IMR-90 (cell line): Measurements from ENCODE around the gene PDCD6IP. TPM values are rescaled to one million over a fixed set of nuclear protein-coding genes. Genes with fewer than 3 reads are reported as not detected.
A peak's percentile ranks its signal among the peaks of the same experiment; 100 is the strongest.

Experiments used
- ATAC-seq: fragments of 200-7000 bp; cut with Tn5 transposase; 2 replicates; pipeline ENCODE4 v1.9.1; 2020; ENCODE audit warnings: low read depth, mild to moderate bottlenecking, moderate library complexity
- BruUV-seq: library from RNA; stranded (reverse); fragments of 400-500 nt; replicated peaks from 2 replicates; lab custom pipeline; 2021; lab: Mats Ljungman, UMichigan
- CTCF ChIA-PET: fragments of 300-600 bp; formaldehyde crosslinking; extraction: SDS; loops from one replicate; lab custom pipeline; 2021; ENCODE audit warnings: antibody characterized with exemption; lab: Yijun Ruan, JAX
- POLR2A ChIA-PET: fragments of 300-600 bp; sonication (Branson Sonifier 250); formaldehyde crosslinking; loops from one replicate; lab custom pipeline; 2022; ENCODE audit warnings: antibody characterized with exemption; ENCODE audit not compliant: unreplicated experiment; lab: Charles Lee
- DNase-seq: peaks from one replicate; pipeline ENCODE4 v3.0.0; 2013
- H2AFZ ChIP-seq: replicated peaks from 2 replicates; pipeline ENCODE3; 2013; ENCODE audit warnings: low read length, mild to moderate bottlenecking; ENCODE audit not compliant: poor library complexity
- H2AK5ac ChIP-seq: 2 replicates; pipeline ENCODE4 v1.6.1; 2013; ENCODE audit warnings: low read depth, low read length, inconsistent platforms
- H2AK9ac ChIP-seq: replicated peaks from 2 replicates; pipeline ENCODE3; 2013; ENCODE audit warnings: mild to moderate bottlenecking, low read depth, low read length, moderate library complexity; ENCODE audit not compliant: poor library complexity
- H2BK120ac ChIP-seq: 2 replicates; pipeline ENCODE4 v1.6.1; 2013; ENCODE audit warnings: low read depth, low read length, inconsistent platforms
- H2BK15ac ChIP-seq: 3 replicates; pipeline ENCODE4 v1.6.1; 2013; ENCODE audit warnings: low read depth, low read length, inconsistent platforms
- H2BK20ac ChIP-seq: 2 replicates; pipeline ENCODE4 v1.6.1; 2013; ENCODE audit warnings: low read depth, mild to moderate bottlenecking, inconsistent platforms, low read length, moderate library complexity
- H2BK5ac ChIP-seq: 2 replicates; pipeline ENCODE4 v1.6.1; 2013; ENCODE audit warnings: mild to moderate bottlenecking, low read depth, low read length, inconsistent platforms; ENCODE audit not compliant: poor library complexity, severe bottlenecking
- H3K14ac ChIP-seq: replicated peaks from 2 replicates; pipeline ENCODE4 v1.6.1; 2013; ENCODE audit warnings: low read depth, low read length, inconsistent platforms
- H3K18ac ChIP-seq: 2 replicates; pipeline ENCODE4 v1.6.1; 2013; ENCODE audit warnings: low read depth, low read length, control low read depth
- H3K23ac ChIP-seq: 2 replicates; pipeline ENCODE4 v1.6.1; 2013; ENCODE audit warnings: low read depth, low read length, inconsistent platforms
- H3K27ac ChIP-seq: 2 replicates; pipeline ENCODE4 v1.5.1; 2013; ENCODE audit warnings: mild to moderate bottlenecking, control low read depth, low read length; ENCODE audit not compliant: insufficient read depth
- H3K27me3 ChIP-seq: 2 replicates; pipeline ENCODE4 v1.6.1; 2013; ENCODE audit warnings: low read length; ENCODE audit not compliant: control insufficient read depth, insufficient read depth
- H3K36me3 ChIP-seq: 2 replicates; pipeline ENCODE4 v1.6.1; 2013; ENCODE audit warnings: low read length, mixed read lengths; ENCODE audit not compliant: control insufficient read depth, insufficient read depth
- H3K4ac ChIP-seq: 2 replicates; pipeline ENCODE4 v1.6.1; 2013; ENCODE audit warnings: low read depth, low read length, inconsistent platforms
- H3K4me1 ChIP-seq: 2 replicates; pipeline ENCODE4 v1.6.1; 2013; ENCODE audit warnings: low read length, mixed read lengths; ENCODE audit not compliant: control insufficient read depth, insufficient read depth
- H3K4me2 ChIP-seq: 2 replicates; pipeline ENCODE4 v1.6.1; 2013; ENCODE audit warnings: low read depth, mild to moderate bottlenecking, control low read depth, low read length, moderate library complexity
- H3K4me3 ChIP-seq: 2 replicates; pipeline ENCODE4 v1.5.1; 2013; ENCODE audit warnings: low read depth, mild to moderate bottlenecking, control low read depth, low read length, moderate library complexity; ENCODE audit not compliant: insufficient read depth
- H3K56ac ChIP-seq: 2 replicates; pipeline ENCODE4 v1.6.1; 2013; ENCODE audit warnings: low read length, inconsistent platforms; ENCODE audit not compliant: insufficient read depth; ENCODE audit errors: extremely low read depth
- H3K79me1 ChIP-seq, 2 experiments: 2 replicates each; pipeline ENCODE4 v1.6.1; 2013; ENCODE audit warnings: low read length in 2 of 2, inconsistent platforms in 1 of 2, low read depth in 1 of 2
- H3K9ac ChIP-seq: 2 replicates; pipeline ENCODE4 v1.6.1; 2013; ENCODE audit warnings: low read depth, low read length, control low read depth
- H3K9me1 ChIP-seq: 2 replicates; pipeline ENCODE4 v1.6.1; 2013; ENCODE audit warnings: low read length, inconsistent platforms; ENCODE audit not compliant: insufficient read depth
- H3K9me3 ChIP-seq: 2 replicates; pipeline ENCODE4 v1.6.1; 2013; ENCODE audit warnings: low read length; ENCODE audit not compliant: control insufficient read depth, insufficient read depth
- H4K20me1 ChIP-seq: 2 replicates; pipeline ENCODE4 v1.6.1; 2013; ENCODE audit warnings: low read length, inconsistent platforms; ENCODE audit not compliant: insufficient read depth
- H4K5ac ChIP-seq: 2 replicates; pipeline ENCODE4 v1.6.1; 2013; ENCODE audit warnings: mild to moderate bottlenecking, low read depth, low read length, control low read depth
- H4K8ac ChIP-seq, 2 experiments: 2 replicates each; pipeline ENCODE4 v1.6.1; 2013; ENCODE audit warnings: low read depth in 2 of 2, low read length in 2 of 2, control low read depth in 1 of 2, inconsistent platforms in 1 of 2
- H4K91ac ChIP-seq: 2 replicates; pipeline ENCODE4 v1.6.1; 2013; ENCODE audit warnings: low read depth, low read length, inconsistent platforms; ENCODE audit not compliant: insufficient read depth
- BHLHE40 ChIP-seq: fragments of 150-350 bp; IDR thresholded peaks from 2 replicates; pipeline ENCODE4 v1.6.1; 2016; ENCODE audit warnings: mild to moderate bottlenecking, low read depth, low read length
- CEBPB ChIP-seq: IDR thresholded peaks from 2 replicates; pipeline ENCODE4 v1.6.1; 2012; ENCODE audit warnings: low read depth, low read length, improper control_type of control experiment
- CHD1 ChIP-seq: IDR thresholded peaks from 2 replicates; pipeline ENCODE4 v1.6.1; 2012; ENCODE audit warnings: low read depth, low read length, improper control_type of control experiment
- FOS ChIP-seq: fragments of 150-350 bp; IDR thresholded peaks from 2 replicates; pipeline ENCODE4 v1.6.1; 2016; ENCODE audit warnings: low read depth, low read length
- NFE2L2 ChIP-seq: fragments of 150-350 bp; IDR thresholded peaks from 2 replicates; pipeline ENCODE4 v1.6.1; 2016; ENCODE audit warnings: low read depth, mild to moderate bottlenecking, low read length
- RFX5 ChIP-seq: IDR thresholded peaks from 2 replicates; pipeline ENCODE4 v1.8.0; 2012; ENCODE audit warnings: low read depth, mild to moderate bottlenecking, low read length, moderate library complexity
- WGBS, 2 experiments: methylation state at CpG; one replicate each; pipeline versions ENCODE4 v1.1.5 to v1.1.7; 2013; ENCODE audit warnings: missing lambda C conversion rate in 2 of 2; ENCODE audit not compliant: insufficient read length in 1 of 2; ENCODE audit errors: extremely low coverage in 2 of 2; 5-methylcytosine and 5-hydroxymethylcytosine counted together
- dilution Hi-C: fragments of 300-500 bp; cut with HindIII; formaldehyde crosslinking; loops from one replicate; pipeline ENCODE4 v1.14.3; 2018; ENCODE audit warnings: low sequenced_read_pairs; ENCODE audit not compliant: unreplicated experiment
- in situ Hi-C: fragments of 300-500 bp; cut with MboI; formaldehyde crosslinking; loops from 3 replicates; pipeline ENCODE4 v1.14.3; 2019; ENCODE audit warnings: low sequenced_read_pairs, inconsistent platforms, mixed read lengths
- intact Hi-C: fragments of 100-400 bp; cut with micrococcal nuclease; formaldehyde crosslinking; loops from 2 replicates; pipeline ENCODE4 v1.10.0; 2022
- polyA plus RNA-seq, 3 experiments: library from polyadenylated mRNA; depleted of rRNA; stranded (reverse); fragments of >200 nt; gene quantifications; 2 replicates each; pipeline ENCODE4 v1.2.3, GENCODE V29; 2012; ENCODE audit warnings: low replicate concordance in 1 of 3
- total RNA-seq: library from RNA; depleted of rRNA; stranded (reverse); fragments of >200 nt; gene quantifications from 2 replicates; pipeline ENCODE4 v1.2.3, GENCODE V29; 2012

PDCD6IP gene
- total and polyA plus RNA-seq, 2 of the 4 experiments (the other 2 are of a cell fraction) = 68.1 to 78.3 TPM

DNA sequence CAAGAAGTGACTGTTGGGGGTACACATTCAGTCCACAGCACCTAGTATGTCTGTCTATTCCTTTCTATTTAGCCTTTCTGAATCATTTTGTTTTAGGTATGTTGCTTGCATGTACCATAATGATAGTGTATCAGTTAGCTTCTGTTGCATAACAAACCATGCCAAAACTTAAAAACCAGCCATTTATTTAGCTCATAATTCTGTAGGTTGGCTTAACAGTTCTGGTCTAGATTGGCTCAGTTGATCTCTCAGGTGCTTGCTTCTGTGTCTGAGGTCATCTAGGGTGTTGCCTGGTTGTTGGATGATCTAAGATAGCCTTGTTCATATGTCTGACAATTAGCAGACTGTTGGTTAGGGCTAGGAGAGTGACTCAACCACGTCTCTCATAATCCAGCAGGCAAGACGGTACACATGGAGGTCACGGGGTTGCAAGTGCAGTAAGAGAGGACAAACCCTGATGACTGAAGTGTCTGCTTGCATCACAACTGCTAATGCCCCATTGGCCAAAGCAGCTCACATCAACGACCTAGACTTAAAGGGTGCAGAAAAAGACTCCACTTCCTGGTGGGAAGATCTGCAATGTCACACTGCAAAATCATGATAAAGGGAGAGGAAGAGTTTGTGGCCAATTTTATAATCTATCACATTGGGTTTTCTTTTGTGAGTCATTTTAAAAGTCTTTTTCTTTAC is 6.8 kb upstream of the PDCD6IP start:
- Histone ChIP-seq H3K9ac (no peak overlapping the region), H3K4ac (no peak overlapping the region), H3K4me3 (no peak overlapping the region), H2BK120ac (no peak overlapping the region), H4K20me1 (no peaks in the 10 kb centered on the region), H3K27me3 (no peaks in the 10 kb centered on the region), H3K79me1 (peaks cover 0 to 10% of the 10 kb centered on the region in 2 experiments; a peak in 3 of 4 replicates), H2BK20ac (no peak overlapping the region), H3K9me3 (no peaks in the 10 kb centered on the region), H3K4me1 (peaks cover 2% of the 10 kb centered on the region), H3K4me2 (no peak overlapping the region), H2AK9ac (no peak overlapping the region), H4K5ac (no peak overlapping the region), H3K18ac (no peak overlapping the region), H2AFZ (no peak overlapping the region), H3K23ac (no peak overlapping the region), H3K14ac (no peak overlapping the region), H3K56ac (no peak overlapping the region), H2AK5ac (no peak overlapping the region), H3K36me3 (no peaks in the 10 kb centered on the region), H3K27ac (no peak overlapping the region), H3K9me1 (peaks cover 3% of the 10 kb centered on the region), H2BK5ac (no peak overlapping the region), H4K91ac (no peak overlapping the region), H2BK15ac (no peak overlapping the region), H4K8ac (no peak overlapping the region)
- ChIA-PET CTCF (no interaction called here), POLR2A (no interaction called here)
- TF ChIP-seq CEBPB (peak; percentile 35; the same call in 1 of the 2 replicates), CHD1 (no peak), RFX5 (no peak), NFE2L2 (no peak), BHLHE40 (no peak), FOS (no peak)
- in situ Hi-C loops = loop anchor here (25.0 kb wide), 1 partner anchor 829 kb away; the partner anchor contains the start of gene CCR4
- WGBS, 2 experiments = no CpG with 5 or more reads among the region's 4 CpGs
- BruUV-seq = no TSS peak
- dilution Hi-C loops = no loop called here
- ATAC-seq (no peak), DNase-seq (peak; percentile 41)
- intact Hi-C loops = no loop called here
